Measurements from ENCODE around the gene PASK.

DNA sequence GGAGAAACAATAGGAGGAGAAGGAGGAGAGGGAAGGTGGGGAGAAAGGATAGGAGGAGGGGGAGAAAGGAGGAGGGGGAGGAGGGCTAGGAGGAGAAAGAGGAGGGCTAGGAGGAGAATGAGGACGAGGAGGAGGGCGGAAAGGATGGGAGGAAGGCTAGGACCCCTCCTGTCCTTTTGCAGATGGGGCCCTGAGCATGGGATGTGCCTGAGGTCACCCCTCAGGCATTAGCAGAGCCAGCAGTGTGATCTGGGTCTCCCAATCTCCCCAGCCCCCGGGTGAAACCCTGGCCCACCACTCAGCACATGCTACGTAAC lies 38.6 kb upstream of the PASK start:
- no peak for TF ChIP-seq EZH2 (IDR thresholded peaks at IDR 0.05; ENCODE audit: borderline replicate concordance, insufficient read depth, low read depth, low read length, poor library complexity, severe bottlenecking)
- TF ChIP-seq, protein P1, sequence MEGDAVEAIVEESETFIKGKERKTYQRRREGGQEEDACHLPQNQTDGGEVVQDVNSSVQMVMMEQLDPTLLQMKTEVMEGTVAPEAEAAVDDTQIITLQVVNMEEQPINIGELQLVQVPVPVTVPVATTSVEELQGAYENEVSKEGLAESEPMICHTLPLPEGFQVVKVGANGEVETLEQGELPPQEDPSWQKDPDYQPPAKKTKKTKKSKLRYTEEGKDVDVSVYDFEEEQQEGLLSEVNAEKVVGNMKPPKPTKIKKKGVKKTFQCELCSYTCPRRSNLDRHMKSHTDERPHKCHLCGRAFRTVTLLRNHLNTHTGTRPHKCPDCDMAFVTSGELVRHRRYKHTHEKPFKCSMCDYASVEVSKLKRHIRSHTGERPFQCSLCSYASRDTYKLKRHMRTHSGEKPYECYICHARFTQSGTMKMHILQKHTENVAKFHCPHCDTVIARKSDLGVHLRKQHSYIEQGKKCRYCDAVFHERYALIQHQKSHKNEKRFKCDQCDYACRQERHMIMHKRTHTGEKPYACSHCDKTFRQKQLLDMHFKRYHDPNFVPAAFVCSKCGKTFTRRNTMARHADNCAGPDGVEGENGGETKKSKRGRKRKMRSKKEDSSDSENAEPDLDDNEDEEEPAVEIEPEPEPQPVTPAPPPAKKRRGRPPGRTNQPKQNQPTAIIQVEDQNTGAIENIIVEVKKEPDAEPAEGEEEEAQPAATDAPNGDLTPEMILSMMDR (IDR thresholded peaks at IDR 0.05), result no peak

Measured in B cell (primary cell).